BJ (cell line): ENCODE results near the gene AP1M1. TPM values are rescaled to one million over a fixed set of nuclear protein-coding genes. Genes with fewer than 3 reads are reported as not detected.

Source experiments
- CTCF ChIA-PET: fragments of 350-600 bp; formaldehyde crosslinking; extraction: SDS; loops from one replicate; lab custom pipeline; 2021; ENCODE audit warnings: antibody characterized with exemption, inconsistent platforms; lab: Yijun Ruan, JAX
- POLR2A ChIA-PET: fragments of 300-600 bp; sonication (Branson Sonifier 250); formaldehyde crosslinking; extraction: SDS; loops from one replicate; lab custom pipeline; 2021; ENCODE audit warnings: antibody characterized with exemption; lab: Charles Lee
- DNase-seq: peaks from one replicate; pipeline ENCODE4 v3.0.0-alpha.2; 2011; ENCODE audit warnings: low read depth
- H3K27me3 ChIP-seq: 2 replicates; pipeline ENCODE4 v1.6.0; 2011; ENCODE audit warnings: low read length; ENCODE audit not compliant: control insufficient read depth, insufficient read depth
- H3K36me3 ChIP-seq: 2 replicates; pipeline ENCODE4 v1.5.1; 2011; ENCODE audit warnings: low read length; ENCODE audit not compliant: control insufficient read depth, insufficient read depth
- H3K4me3 ChIP-seq: 2 replicates; pipeline ENCODE4 v1.5.1; 2011; ENCODE audit warnings: low read depth, mild to moderate bottlenecking, control low read depth, low read length
- CTCF ChIP-seq: IDR thresholded peaks from 2 replicates; pipeline ENCODE4 v1.5.1; 2011; ENCODE audit warnings: low read depth, mild to moderate bottlenecking, control low read depth, inconsistent platforms, low read length, moderate library complexity; ENCODE audit not compliant: insufficient read depth
- polyA plus RNA-seq: library from polyadenylated mRNA; depleted of rRNA; stranded (reverse); fragments of >200 nt; gene quantifications from 2 replicates; pipeline ENCODE4 v1.2.3, GENCODE V29; 2011

The AP1M1 gene
- polyA plus RNA-seq, 1 experiment, result 72.1 TPM

GRCh38 chr19:16204005-16204294 lies 6.2 kb downstream of the AP1M1 start:
- POLR2A ChIA-PET, result no interaction called here
- no peak for TF ChIP-seq CTCF
- CTCF ChIA-PET, result no interaction called here
- Histone ChIP-seq H3K4me3 (no peak overlapping the region), H3K36me3 (peaks cover 37% of the 10 kb centered on the region), H3K27me3 (no peaks in the 10 kb centered on the region)
- DNase-seq, result no peak

GRCh38 chr19:16205205-16206045 lies 7.7 kb downstream of the AP1M1 start:
- TF ChIP-seq CTCF, result no peak
- H3K36me3 ChIP-seq, result peaks cover 35% of the 10 kb centered on the region
- POLR2A ChIA-PET, result no interaction called here
- CTCF ChIA-PET, result no interaction called here
- no peak overlapping the region for H3K4me3 ChIP-seq
- H3K27me3 ChIP-seq, result no peaks in the 10 kb centered on the region
- no peak for DNase-seq

DNA sequence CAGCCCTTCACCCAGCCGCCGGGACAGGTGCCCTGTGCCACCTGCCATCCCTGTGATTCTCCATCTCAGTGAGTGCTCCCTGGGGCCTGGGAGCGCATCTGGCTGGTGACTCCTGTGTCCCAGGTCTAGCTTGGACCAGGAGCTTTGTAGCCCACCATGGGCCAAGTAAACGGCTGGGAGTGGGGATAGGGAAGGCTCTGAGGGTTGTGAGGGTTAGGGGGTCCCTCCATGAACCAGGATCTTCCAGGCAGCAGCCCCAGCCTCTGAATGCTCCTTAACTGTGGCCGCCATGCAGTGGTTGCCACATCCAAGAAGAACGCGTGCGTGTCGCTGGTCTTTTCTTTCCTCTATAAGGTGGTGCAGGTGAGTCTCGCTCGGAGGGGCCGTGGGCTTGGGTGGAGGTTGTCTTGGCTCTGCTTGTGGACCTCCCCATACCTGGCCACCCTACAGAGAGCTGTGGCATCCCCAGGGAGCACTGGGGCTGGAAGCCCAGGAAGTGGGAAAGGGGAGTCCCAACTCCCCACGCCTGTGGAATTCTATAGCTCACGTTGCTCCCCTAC lies 8.4 kb downstream of the AP1M1 start:
- CTCF ChIA-PET, result no interaction called here
- Histone ChIP-seq H3K27me3 (no peaks in the 10 kb centered on the region), H3K36me3 (peaks cover 35% of the 10 kb centered on the region), H3K4me3 (no peak overlapping the region)
- no peak for TF ChIP-seq CTCF
- no peak for DNase-seq
- POLR2A ChIA-PET, result no interaction called here

DNA sequence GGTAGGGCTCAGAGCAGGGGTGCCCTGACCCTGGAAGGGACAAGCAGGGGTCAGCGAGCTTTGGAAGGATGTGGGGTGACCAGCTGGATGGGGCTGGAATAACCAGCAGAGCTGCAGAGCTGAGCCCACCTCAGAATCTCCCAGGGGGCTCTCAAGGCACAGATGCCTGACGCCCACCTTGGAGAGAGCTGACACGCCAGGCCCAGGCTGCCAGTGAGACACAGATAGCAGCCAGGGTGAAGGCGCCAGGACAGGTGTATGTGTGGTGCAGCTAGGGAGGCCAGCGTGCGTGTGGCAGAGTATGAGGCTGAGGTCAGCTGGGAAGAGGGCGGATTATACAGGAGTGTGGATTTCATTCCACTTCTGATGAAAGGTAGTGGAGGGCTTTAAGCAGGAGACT lies 8.9 kb downstream of the AP1M1 start:
- TF ChIP-seq CTCF, result no peak
- CTCF ChIA-PET, result interaction anchor here (1.2 kb wide), 1 partner anchor 176 kb away, joined by 4 read pairs; no protein-coding TSS in a partner anchor
- POLR2A ChIA-PET, result no interaction called here

DNA sequence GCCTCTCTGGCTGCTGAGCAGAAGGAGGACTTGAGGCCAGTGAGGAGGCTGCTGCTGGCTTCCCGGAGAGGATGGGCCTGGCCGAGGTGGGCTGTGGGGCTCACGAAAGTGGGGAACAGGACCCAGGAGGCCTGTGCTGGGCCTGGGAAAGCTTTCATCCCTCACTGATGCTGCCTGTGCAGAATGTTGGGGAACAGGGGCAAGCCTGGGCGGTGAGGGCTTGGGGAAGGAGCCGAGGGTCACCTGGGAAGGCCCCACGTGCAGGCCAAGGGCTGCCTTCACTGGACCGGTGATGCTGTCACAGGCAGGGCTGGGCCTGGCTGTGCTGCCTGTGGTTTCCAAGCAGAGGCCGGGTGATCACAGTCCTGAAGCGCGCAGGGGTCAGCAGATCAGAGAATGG lies 9.4 kb downstream of the AP1M1 start:
- ChIA-PET POLR2A (no interaction called here), CTCF (interaction anchor here (1.2 kb wide), 1 partner anchor 176 kb away, joined by 4 read pairs; no protein-coding TSS in a partner anchor)
- peaks cover 31% of the 10 kb centered on the region for H3K36me3 ChIP-seq
- TF ChIP-seq CTCF, result no peak
- DNase-seq, result no peak
- H3K27me3 ChIP-seq, result no peaks in the 10 kb centered on the region
- no peak overlapping the region for H3K4me3 ChIP-seq

More for the DNA sequence above, 8.9 kb downstream of the AP1M1 start:
- H3K4me3 ChIP-seq, result no peak overlapping the region
- no peak for DNase-seq
- H3K36me3 ChIP-seq, result peaks cover 35% of the 10 kb centered on the region
- H3K27me3 ChIP-seq, result no peaks in the 10 kb centered on the region
